Central memory CD8-positive, alpha-beta T cell (primary cell): Measurements from ENCODE around the gene CDHR3.

Source experiments
- ATAC-seq: fragments of 150-1000 bp; cut with Tn5 transposase; replicated peaks from 2 replicates; pipeline ENCODE4 v1.10.0; 2022; ENCODE audit warnings: mild to moderate bottlenecking, moderate FRiP score, moderate number of reproducible peaks; ENCODE audit not compliant: poor library complexity, severe bottlenecking; ENCODE audit errors: extremely low read depth
- DNase-seq, 2 donors: peaks; one replicate each; pipeline ENCODE4 v3.0.0; 2021; ENCODE audit warnings: low spot score in 2 of 2
- H3K27ac Mint-ChIP-seq: one replicate; pipeline ENCODE4 v1.8.0; 2022; ENCODE audit warnings: low read depth, mild to moderate bottlenecking, moderate library complexity, mixed read lengths
- H3K27me3 Mint-ChIP-seq: one replicate; pipeline ENCODE4 v1.8.0; 2022; ENCODE audit warnings: mixed read lengths
- H3K36me3 Mint-ChIP-seq: one replicate; pipeline ENCODE4 v1.8.0; 2022; ENCODE audit warnings: mild to moderate bottlenecking, moderate library complexity, mixed read lengths; ENCODE audit not compliant: insufficient read depth
- H3K4me1 Mint-ChIP-seq: one replicate; pipeline ENCODE4 v1.8.0; 2022; ENCODE audit warnings: mixed read lengths
- H3K4me3 Mint-ChIP-seq: one replicate; pipeline ENCODE4 v1.8.0; 2022; ENCODE audit warnings: mild to moderate bottlenecking, moderate library complexity, mixed read lengths
- H3K9me3 Mint-ChIP-seq: one replicate; pipeline ENCODE4 v1.8.0; 2022; ENCODE audit warnings: mixed read lengths

CDHR3 gene

DNA sequence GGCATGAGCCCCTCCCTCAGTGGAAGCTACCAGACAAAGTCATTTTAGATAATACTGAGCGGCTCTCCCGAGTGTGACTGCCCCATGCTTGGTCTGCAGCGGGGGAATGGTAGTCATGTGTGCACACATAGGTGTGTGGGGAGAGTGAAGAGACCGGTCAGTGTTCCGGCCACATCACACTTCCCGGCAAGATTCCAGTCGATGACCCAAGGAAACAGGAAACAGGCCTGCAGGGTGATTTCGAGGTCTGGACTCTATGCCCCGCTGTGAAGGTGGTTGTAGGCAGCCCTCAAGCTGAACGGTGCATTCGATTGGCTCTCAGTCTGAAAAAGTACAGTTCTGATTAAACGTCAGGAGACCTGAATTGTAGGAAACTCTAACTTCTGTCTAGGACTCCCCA lies 75.9 kb downstream of the CDHR3 start:
- DNase-seq (no peak), ATAC-seq (no peak)
- Mint-ChIP-seq H3K27me3 (peaks cover 11% of the 10 kb centered on the region), H3K4me1 (peaks cover 23% of the 10 kb centered on the region), H3K4me3 (no peak overlapping the region), H3K36me3 (no peaks in the 10 kb centered on the region), H3K27ac (no peak overlapping the region), H3K9me3 (no peaks in the 10 kb centered on the region)

DNA sequence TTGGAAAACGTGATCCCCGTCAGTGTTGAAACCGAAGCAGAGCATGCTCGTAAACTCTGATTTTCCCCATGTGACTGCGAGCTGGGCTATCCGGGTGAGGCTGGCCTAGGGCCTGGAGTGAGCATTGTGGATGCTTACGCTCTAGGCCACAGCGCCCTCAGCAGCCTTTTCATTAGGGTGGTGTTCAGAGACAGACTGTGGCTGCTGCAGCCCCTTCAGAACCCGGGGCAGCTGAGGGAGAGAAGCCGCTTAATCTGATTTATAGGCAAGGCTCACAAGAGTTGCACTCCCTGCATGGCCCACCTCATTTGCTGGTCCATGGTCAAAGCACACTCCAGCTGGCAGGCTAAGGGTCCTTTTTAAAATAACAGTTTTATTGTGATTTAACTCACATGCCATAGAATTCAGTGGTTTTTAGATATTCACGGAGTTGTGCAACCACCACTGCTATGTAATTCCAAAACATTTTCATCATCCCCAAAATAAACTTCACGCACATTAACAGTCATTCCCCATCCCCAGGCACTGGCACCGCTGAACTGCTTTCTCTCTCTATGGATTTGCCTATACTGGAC lies 76.5 kb downstream of the CDHR3 start:
- H3K9me3 Mint-ChIP-seq = no peaks in the 10 kb centered on the region
- ATAC-seq (no peak), DNase-seq (no peak)
- H3K36me3 Mint-ChIP-seq = no peaks in the 10 kb centered on the region
- no peak overlapping the region for H3K27ac Mint-ChIP-seq
- H3K4me3 Mint-ChIP-seq = no peak overlapping the region
- H3K4me1 Mint-ChIP-seq = peaks cover 23% of the 10 kb centered on the region
- H3K27me3 Mint-ChIP-seq = peaks cover 11% of the 10 kb centered on the region

GRCh38 chr7:106041140-106041717 lies 78.2 kb downstream of the CDHR3 start:
- no peaks in the 10 kb centered on the region for H3K9me3 Mint-ChIP-seq
- no peak overlapping the region for H3K4me3 Mint-ChIP-seq
- peaks cover 18% of the 10 kb centered on the region for H3K27me3 Mint-ChIP-seq
- H3K36me3 Mint-ChIP-seq = no peaks in the 10 kb centered on the region
- ATAC-seq = no peak
- no peak overlapping the region for H3K27ac Mint-ChIP-seq
- H3K4me1 Mint-ChIP-seq = peaks cover 23% of the 10 kb centered on the region
- no peak for DNase-seq

DNA sequence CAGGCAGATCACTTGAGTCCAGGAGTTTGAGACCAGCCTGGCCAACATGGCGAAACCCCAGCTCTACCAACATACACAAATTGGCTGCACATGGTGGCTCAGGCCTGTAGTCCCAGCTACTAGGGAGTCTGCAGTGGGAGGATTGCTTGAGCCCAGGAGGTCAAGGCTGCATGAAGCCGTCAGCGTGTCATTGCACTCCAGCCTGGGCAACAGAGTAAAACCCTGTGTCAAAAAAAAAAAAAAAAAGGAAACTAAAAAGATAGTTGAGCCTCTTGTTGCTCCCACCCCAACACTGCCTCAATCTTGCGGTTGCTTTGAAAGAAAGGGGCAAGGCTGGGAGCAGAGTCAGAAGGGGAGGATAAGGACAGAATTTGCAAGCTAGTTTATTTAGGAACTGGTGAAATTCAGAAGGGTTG lies 79.1 kb downstream of the CDHR3 start:
- Mint-ChIP-seq H3K4me1 (peaks cover 23% of the 10 kb centered on the region), H3K36me3 (no peaks in the 10 kb centered on the region), H3K27me3 (peaks cover 21% of the 10 kb centered on the region), H3K27ac (no peak overlapping the region), H3K9me3 (no peaks in the 10 kb centered on the region), H3K4me3 (no peak overlapping the region)
- DNase-seq = no peak
- no peak for ATAC-seq

DNA sequence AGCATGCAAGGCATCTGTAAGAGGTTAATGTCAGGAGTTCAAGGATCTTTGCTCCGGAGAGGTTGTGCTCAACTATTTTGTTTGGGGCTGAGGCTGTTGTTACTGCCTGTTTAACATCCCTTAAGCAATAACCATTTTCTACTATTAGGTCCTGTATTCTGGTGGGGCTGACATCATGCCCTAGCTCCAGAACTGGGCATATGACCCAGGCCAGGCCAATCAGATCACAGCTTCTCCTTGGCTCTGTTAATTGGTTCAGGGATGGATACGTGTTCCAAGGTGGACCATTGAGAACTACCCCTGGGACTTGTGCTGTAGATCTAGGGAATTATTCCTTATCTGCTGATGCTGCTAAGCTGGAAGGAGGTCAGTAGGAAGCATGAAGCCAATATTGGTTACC lies 82.1 kb downstream of the CDHR3 start:
- DNase-seq = no peak
- H3K4me3 Mint-ChIP-seq = no peak overlapping the region
- no peak for ATAC-seq
- H3K9me3 Mint-ChIP-seq = no peaks in the 10 kb centered on the region
- H3K36me3 Mint-ChIP-seq = no peaks in the 10 kb centered on the region
- no peak overlapping the region for H3K27ac Mint-ChIP-seq
- H3K27me3 Mint-ChIP-seq = peaks cover 21% of the 10 kb centered on the region
- peaks cover 23% of the 10 kb centered on the region for H3K4me1 Mint-ChIP-seq

- H3K4me3 Mint-ChIP-seq = no peak overlapping the region
- no peak overlapping the region for H3K27ac Mint-ChIP-seq
- no peaks in the 10 kb centered on the region for H3K9me3 Mint-ChIP-seq
- DNase-seq = no peak
- ATAC-seq = no peak
- no peaks in the 10 kb centered on the region for H3K36me3 Mint-ChIP-seq
- peaks cover 19% of the 10 kb centered on the region for H3K4me1 Mint-ChIP-seq
- peaks cover 21% of the 10 kb centered on the region for H3K27me3 Mint-ChIP-seq
Observed at GRCh38 chr7:106045586-106045985, 82.5 kb downstream of the CDHR3 start.

DNA sequence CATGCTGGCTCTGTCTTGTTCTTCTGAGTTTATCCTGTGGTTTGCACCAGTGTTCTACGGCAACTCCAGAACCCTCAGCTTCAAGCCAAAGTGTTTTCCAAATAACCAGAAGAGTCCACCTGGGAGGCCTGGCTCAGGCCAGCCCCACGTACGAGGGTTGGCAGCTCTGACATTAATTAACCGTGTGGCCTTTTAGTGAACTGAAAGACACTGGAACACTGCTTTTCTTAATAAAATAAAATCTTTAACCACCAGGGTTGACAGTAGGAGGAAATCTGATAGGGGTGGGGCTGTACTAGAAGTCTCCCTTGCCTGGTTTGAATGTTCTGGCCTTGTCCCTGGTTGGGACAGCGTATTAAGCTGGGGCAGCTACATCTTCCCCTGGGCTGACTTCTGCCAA lies 84.1 kb downstream of the CDHR3 start:
- H3K4me1 Mint-ChIP-seq = peaks cover 9% of the 10 kb centered on the region
- no peaks in the 10 kb centered on the region for H3K9me3 Mint-ChIP-seq
- H3K36me3 Mint-ChIP-seq = no peaks in the 10 kb centered on the region
- no peak overlapping the region for H3K27ac Mint-ChIP-seq
- no peak for ATAC-seq
- no peak for DNase-seq
- peaks cover 18% of the 10 kb centered on the region for H3K27me3 Mint-ChIP-seq
- H3K4me3 Mint-ChIP-seq = no peak overlapping the region

DNA sequence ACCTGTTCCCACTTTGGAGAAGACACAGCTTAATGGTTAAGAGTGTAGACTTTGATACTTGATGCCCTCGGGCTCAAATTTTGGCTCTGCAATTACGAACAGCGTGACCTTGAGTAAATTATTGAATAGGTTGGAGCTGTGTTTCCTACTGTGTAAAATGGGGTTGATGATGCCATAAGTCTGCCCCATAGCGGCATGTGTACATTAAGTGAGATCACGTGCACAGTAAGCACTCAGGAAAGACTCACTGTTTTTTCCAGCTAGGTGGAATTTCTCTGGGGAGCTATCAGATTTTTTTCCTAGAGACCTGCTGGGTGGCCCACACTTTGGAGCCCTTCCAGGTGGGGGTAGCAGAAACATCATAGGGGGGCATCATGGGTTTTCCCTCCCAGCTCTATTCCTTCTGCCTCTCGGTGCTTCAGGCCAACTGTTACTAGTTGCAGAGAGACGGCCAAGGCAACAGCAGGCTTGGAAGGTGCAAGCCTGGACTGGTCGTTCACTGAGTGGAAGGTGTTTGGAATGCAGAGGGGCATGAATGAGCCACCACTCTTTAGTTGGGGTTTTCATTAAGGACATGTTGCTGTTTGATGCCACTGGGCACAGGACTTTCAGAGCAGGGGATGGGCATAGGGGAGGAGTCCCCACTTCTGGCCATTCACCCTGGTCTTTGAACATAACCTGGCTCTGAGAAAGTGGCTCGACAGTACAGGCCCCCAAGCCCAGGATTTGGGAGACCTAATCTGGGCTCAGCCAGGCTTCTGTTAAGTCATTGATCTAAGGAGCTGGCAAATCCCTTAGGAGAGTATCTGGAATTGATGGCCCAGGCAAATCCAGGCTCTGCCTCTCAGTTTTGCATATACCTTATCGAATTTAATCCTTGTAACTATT lies 85.0 kb downstream of the CDHR3 start:
- Mint-ChIP-seq H3K27ac (no peak overlapping the region), H3K27me3 (peaks cover 11% of the 10 kb centered on the region), H3K36me3 (no peaks in the 10 kb centered on the region), H3K4me1 (peaks cover under 1% of the 10 kb centered on the region), H3K4me3 (no peak overlapping the region), H3K9me3 (no peaks in the 10 kb centered on the region)
- ATAC-seq = no peak
- DNase-seq = no peak

DNA sequence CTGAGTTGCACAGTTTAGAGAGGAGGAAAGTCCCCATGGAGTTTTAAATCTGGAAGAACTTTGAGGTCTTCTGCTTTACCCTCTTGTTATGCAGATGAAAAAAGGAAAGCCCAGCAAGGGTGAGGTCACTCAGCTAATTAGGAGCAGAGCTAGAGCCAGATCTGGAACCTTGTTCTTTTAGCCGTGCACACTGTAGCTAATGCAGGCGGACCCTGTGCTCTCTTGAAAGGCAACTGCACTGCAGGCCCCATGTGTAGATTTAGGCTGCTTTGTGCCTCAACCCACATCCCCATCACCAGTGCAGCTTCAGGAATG lies 85.6 kb downstream of the CDHR3 start:
- Mint-ChIP-seq H3K27ac (no peak overlapping the region), H3K36me3 (no peaks in the 10 kb centered on the region), H3K9me3 (no peaks in the 10 kb centered on the region), H3K4me3 (no peak overlapping the region), H3K27me3 (peaks cover 11% of the 10 kb centered on the region), H3K4me1 (no peaks in the 10 kb centered on the region)
- ATAC-seq (no peak), DNase-seq (no peak)

- Mint-ChIP-seq H3K27ac (no peak overlapping the region), H3K9me3 (no peaks in the 10 kb centered on the region), H3K27me3 (peaks cover 11% of the 10 kb centered on the region), H3K4me1 (no peaks in the 10 kb centered on the region), H3K36me3 (no peaks in the 10 kb centered on the region), H3K4me3 (no peak overlapping the region)
- ATAC-seq (no peak), DNase-seq (no peak)
Observed at GRCh38 chr7:106049139-106049752, 86.2 kb downstream of the CDHR3 start.

GRCh38 chr7:106050002-106050745 lies 87.1 kb downstream of the CDHR3 start:
- no peak for ATAC-seq
- H3K9me3 Mint-ChIP-seq = no peaks in the 10 kb centered on the region
- no peak overlapping the region for H3K27ac Mint-ChIP-seq
- H3K4me3 Mint-ChIP-seq = no peak overlapping the region
- H3K4me1 Mint-ChIP-seq = no peaks in the 10 kb centered on the region
- H3K27me3 Mint-ChIP-seq = peaks cover 11% of the 10 kb centered on the region
- DNase-seq = no peak
- H3K36me3 Mint-ChIP-seq = no peaks in the 10 kb centered on the region

DNA sequence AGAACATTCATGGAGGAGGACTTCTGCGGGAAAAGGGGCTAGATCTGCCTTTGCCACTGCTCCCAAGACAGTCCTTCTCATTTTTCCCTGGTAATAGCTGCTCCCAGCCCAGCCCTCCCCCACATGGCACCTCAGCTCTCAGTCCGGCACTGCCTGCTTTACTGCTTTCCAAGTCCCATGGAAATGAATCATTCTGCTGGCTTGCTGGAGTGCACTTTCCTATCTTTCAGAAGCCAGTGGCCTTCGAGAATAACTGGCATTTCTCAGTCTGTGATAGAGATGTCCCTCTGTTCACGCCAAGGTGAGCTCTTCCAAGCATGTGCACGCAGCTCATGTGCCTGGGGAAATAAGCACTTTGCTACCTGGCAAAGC lies 87.7 kb downstream of the CDHR3 start:
- Mint-ChIP-seq H3K9me3 (no peaks in the 10 kb centered on the region), H3K36me3 (no peaks in the 10 kb centered on the region), H3K4me1 (no peaks in the 10 kb centered on the region), H3K27me3 (peaks cover 8% of the 10 kb centered on the region), H3K27ac (no peak overlapping the region), H3K4me3 (no peak overlapping the region)
- no peak for ATAC-seq
- DNase-seq = no peak
